ENCODE data around the gene FAT1.

GRCh38 chr4:186704057-186704456 lies 19.6 kb downstream of the FAT1 start:
- no peak for TF ChIP-seq POLR2A (IDR thresholded peaks at IDR 0.05)
- TF ChIP-seq CTCF (IDR thresholded peaks at IDR 0.05) = no peak

Data from thyroid gland (tissue), 4 donors.